Measurements from ENCODE around the gene TSPAN12. TPM values are rescaled to one million over a fixed set of nuclear protein-coding genes. Genes with fewer than 3 reads are reported as not detected.

The TSPAN12 gene
- total RNA-seq, 1 donor from 2014 or later: 13.0 TPM

DNA sequence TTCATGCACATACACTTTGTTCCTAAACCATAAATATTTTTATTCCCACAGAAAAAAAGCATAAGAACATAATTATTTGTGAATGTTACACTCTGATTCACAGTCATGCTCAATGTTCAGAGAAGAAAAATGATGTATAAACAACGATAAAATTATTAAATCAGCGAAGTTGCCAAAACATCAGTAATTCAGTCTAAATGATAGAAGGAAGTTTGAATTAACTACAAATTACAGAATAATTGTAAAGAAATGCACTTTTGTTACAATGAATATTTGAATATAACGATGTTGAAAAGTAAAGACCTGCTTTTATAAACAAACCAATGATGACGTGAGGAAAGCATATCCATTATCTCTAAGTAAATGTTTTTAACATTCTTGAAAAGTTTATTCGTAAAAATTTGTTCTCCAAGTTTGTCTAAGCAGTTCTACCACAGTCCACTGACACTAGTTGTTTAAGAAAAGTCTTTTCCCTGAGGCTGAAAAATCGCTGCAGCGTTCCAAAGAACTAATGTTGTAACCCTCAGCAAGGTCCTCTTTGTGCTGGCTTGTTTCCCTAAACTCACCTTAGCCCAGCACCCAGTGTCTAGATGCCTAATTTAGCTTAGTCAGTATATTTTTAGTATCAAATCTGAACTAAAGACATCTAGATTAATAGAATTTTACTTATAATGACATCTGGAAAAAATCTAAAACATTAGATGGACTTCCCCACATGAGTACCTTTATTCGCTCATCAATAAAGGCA lies 30.4 kb downstream of the TSPAN12 start:
- H3K4me1 Mint-ChIP-seq (ENCODE audit: low read depth, unreplicated experiment): no peaks in the 10 kb centered on the region
- H3K27ac Mint-ChIP-seq (ENCODE audit: unreplicated experiment): no peak overlapping the region
- Histone ChIP-seq H3K4me2 (ENCODE audit: low read length) (no peak overlapping the region), H3K36me3 (ENCODE audit: insufficient read depth, low read length) (no peaks in the 10 kb centered on the region), H3K27ac (ENCODE audit: low read depth, low read length) (no peak overlapping the region), H3K79me2 (ENCODE audit: insufficient read depth, low read length) (no peaks in the 10 kb centered on the region), H3K4me3 (ENCODE audit: insufficient read depth, low read depth, low read length) (no peak overlapping the region), H3K9ac (ENCODE audit: low read length) (no peak overlapping the region), H3K4me1 (ENCODE audit: insufficient read depth, low read length) (no peaks in the 10 kb centered on the region), H3K27me3 (ENCODE audit: insufficient read depth, low read length) (no peaks in the 10 kb centered on the region), H4K20me1 (ENCODE audit: insufficient read depth, low read length) (no peaks in the 10 kb centered on the region), H3K9me3 (ENCODE audit: insufficient read depth, low read depth, low read length) (no peaks in the 10 kb centered on the region), H2AFZ (ENCODE audit: low read depth, low read length) (no peak overlapping the region)
- TF ChIP-seq, protein P1, sequence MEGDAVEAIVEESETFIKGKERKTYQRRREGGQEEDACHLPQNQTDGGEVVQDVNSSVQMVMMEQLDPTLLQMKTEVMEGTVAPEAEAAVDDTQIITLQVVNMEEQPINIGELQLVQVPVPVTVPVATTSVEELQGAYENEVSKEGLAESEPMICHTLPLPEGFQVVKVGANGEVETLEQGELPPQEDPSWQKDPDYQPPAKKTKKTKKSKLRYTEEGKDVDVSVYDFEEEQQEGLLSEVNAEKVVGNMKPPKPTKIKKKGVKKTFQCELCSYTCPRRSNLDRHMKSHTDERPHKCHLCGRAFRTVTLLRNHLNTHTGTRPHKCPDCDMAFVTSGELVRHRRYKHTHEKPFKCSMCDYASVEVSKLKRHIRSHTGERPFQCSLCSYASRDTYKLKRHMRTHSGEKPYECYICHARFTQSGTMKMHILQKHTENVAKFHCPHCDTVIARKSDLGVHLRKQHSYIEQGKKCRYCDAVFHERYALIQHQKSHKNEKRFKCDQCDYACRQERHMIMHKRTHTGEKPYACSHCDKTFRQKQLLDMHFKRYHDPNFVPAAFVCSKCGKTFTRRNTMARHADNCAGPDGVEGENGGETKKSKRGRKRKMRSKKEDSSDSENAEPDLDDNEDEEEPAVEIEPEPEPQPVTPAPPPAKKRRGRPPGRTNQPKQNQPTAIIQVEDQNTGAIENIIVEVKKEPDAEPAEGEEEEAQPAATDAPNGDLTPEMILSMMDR (IDR thresholded peaks at IDR 0.05; ENCODE audit: insufficient read depth, low read depth, low read length): no peak
- TF ChIP-seq EZH2 (IDR thresholded peaks at IDR 0.05; ENCODE audit: insufficient read depth, low read length): no peak
- no peak overlapping the region for H3K4me3 Mint-ChIP-seq (ENCODE audit: unreplicated experiment)
- no peak for DNase-seq (ENCODE audit: low read depth)
- no peaks in the 10 kb centered on the region for H3K27me3 Mint-ChIP-seq (ENCODE audit: low read depth, unreplicated experiment)
- no peaks in the 10 kb centered on the region for H3K9me3 Mint-ChIP-seq (ENCODE audit: unreplicated experiment)
- FAIRE-seq: no peak
- no peaks in the 10 kb centered on the region for H3K36me3 Mint-ChIP-seq (ENCODE audit: low read depth, unreplicated experiment)

DNA sequence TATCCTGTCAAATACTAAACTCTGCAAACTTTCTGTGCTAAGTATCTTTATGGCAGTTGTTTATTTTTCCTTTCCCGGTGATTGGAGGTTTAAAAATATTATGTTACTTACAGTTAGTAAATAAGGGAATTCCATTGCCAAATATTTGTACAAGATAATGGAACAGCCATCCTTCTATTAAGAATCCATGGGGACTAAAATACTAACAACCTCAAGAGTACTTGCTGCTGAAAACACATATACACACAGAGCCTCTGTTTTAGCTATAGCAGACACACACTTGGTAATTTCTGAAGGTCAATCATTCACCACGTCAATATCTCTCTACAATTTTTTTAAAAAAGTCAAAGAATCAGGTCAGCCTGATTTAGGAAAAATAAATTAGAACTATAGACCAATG lies 32.4 kb downstream of the TSPAN12 start:
- no peaks in the 10 kb centered on the region for H3K9me3 Mint-ChIP-seq (ENCODE audit: unreplicated experiment)
- Histone ChIP-seq H3K9me3 (ENCODE audit: insufficient read depth, low read depth, low read length) (no peaks in the 10 kb centered on the region), H3K27me3 (ENCODE audit: insufficient read depth, low read length) (no peaks in the 10 kb centered on the region), H3K79me2 (ENCODE audit: insufficient read depth, low read length) (no peaks in the 10 kb centered on the region), H4K20me1 (ENCODE audit: insufficient read depth, low read length) (no peaks in the 10 kb centered on the region), H3K4me1 (ENCODE audit: insufficient read depth, low read length) (no peaks in the 10 kb centered on the region), H3K4me3 (ENCODE audit: insufficient read depth, low read depth, low read length) (no peak overlapping the region), H3K9ac (ENCODE audit: low read length) (no peak overlapping the region), H3K36me3 (ENCODE audit: insufficient read depth, low read length) (no peaks in the 10 kb centered on the region), H3K27ac (ENCODE audit: low read depth, low read length) (no peak overlapping the region), H2AFZ (ENCODE audit: low read depth, low read length) (no peak overlapping the region), H3K4me2 (ENCODE audit: low read length) (no peak overlapping the region)
- TF ChIP-seq, protein P1 (IDR thresholded peaks at IDR 0.05; ENCODE audit: insufficient read depth, low read depth, low read length): no peak
- no peak for TF ChIP-seq EZH2 (IDR thresholded peaks at IDR 0.05; ENCODE audit: insufficient read depth, low read length)
- H3K4me1 Mint-ChIP-seq (ENCODE audit: low read depth, unreplicated experiment): no peaks in the 10 kb centered on the region
- no peak overlapping the region for H3K27ac Mint-ChIP-seq (ENCODE audit: unreplicated experiment)
- DNase-seq (ENCODE audit: low read depth) (no peak), FAIRE-seq (no peak)
- no peaks in the 10 kb centered on the region for H3K27me3 Mint-ChIP-seq (ENCODE audit: low read depth, unreplicated experiment)
- H3K36me3 Mint-ChIP-seq (ENCODE audit: low read depth, unreplicated experiment): no peaks in the 10 kb centered on the region
- H3K4me3 Mint-ChIP-seq (ENCODE audit: unreplicated experiment): no peak overlapping the region

DNA sequence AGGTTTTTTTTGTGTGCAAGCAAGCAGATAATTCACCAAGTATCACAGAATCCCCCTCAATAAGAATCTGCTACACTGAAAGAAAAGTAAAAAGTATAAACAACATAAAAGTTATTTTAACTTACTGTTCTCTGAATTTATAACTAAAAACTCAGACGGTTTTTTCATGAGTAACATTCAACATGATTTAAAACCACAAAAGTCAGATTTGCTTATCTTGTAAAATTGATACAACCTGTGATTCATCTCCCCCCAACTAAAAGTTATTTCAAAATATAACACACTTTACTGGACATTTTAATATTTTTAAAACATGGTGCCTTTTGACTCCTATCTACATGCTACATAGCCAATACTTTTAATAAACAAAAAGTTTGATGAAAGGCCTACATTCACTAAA lies 32.8 kb downstream of the TSPAN12 start:
- Histone ChIP-seq H3K27me3 (ENCODE audit: insufficient read depth, low read length) (no peaks in the 10 kb centered on the region), H2AFZ (ENCODE audit: low read depth, low read length) (no peak overlapping the region), H3K79me2 (ENCODE audit: insufficient read depth, low read length) (no peaks in the 10 kb centered on the region), H3K4me1 (ENCODE audit: insufficient read depth, low read length) (no peaks in the 10 kb centered on the region), H3K4me3 (ENCODE audit: insufficient read depth, low read depth, low read length) (no peak overlapping the region), H3K9me3 (ENCODE audit: insufficient read depth, low read depth, low read length) (no peaks in the 10 kb centered on the region), H4K20me1 (ENCODE audit: insufficient read depth, low read length) (no peaks in the 10 kb centered on the region), H3K9ac (ENCODE audit: low read length) (no peak overlapping the region), H3K4me2 (ENCODE audit: low read length) (no peak overlapping the region), H3K36me3 (ENCODE audit: insufficient read depth, low read length) (no peaks in the 10 kb centered on the region), H3K27ac (ENCODE audit: low read depth, low read length) (no peak overlapping the region)
- DNase-seq (ENCODE audit: low read depth): no peak
- Mint-ChIP-seq H3K36me3 (ENCODE audit: low read depth, unreplicated experiment) (no peaks in the 10 kb centered on the region), H3K4me1 (ENCODE audit: low read depth, unreplicated experiment) (no peaks in the 10 kb centered on the region), H3K4me3 (ENCODE audit: unreplicated experiment) (no peak overlapping the region), H3K27me3 (ENCODE audit: low read depth, unreplicated experiment) (no peaks in the 10 kb centered on the region), H3K9me3 (ENCODE audit: unreplicated experiment) (no peaks in the 10 kb centered on the region), H3K27ac (ENCODE audit: unreplicated experiment) (no peak overlapping the region)
- no peak for FAIRE-seq
- TF ChIP-seq EZH2 (IDR thresholded peaks at IDR 0.05; ENCODE audit: insufficient read depth, low read length): no peak
- TF ChIP-seq, protein P1 (IDR thresholded peaks at IDR 0.05; ENCODE audit: insufficient read depth, low read depth, low read length): no peak

Measured in astrocyte (in vitro differentiated cells and primary cell).